ENCODE measurements around the gene RAD54L. TPM values are rescaled to one million over a fixed set of nuclear protein-coding genes. Genes with fewer than 3 reads are reported as not detected.

The RAD54L gene
- total RNA-seq, 5 donors from 2014 or later (not counting 1 experiment from before 2014, with no cell fraction given), result 1.1 to 2.8 (median 1.8) TPM

GRCh38 chr1:46285730-46286477 lies 38.3 kb downstream of the RAD54L start:
- Histone ChIP-seq H3K27me3 (replicated peaks in 1 of 2; ENCODE audit: control insufficient read depth in 2 of 2, extremely low read depth in 1 of 2, insufficient read depth in 2 of 2, low read length in 1 of 2) (no peaks in the 10 kb centered on the region), H3K9me3 (no peaks in the 10 kb centered on the region), H3K4me3 (ENCODE audit: control insufficient read depth in 1 of 2, extremely low read depth in 1 of 2, low read length in 1 of 2) (no peak overlapping the region), H3K27ac (ENCODE audit: low read length) (no peak overlapping the region), H3K4me1 (ENCODE audit: control insufficient read depth in 1 of 2, extremely low read depth in 1 of 2, insufficient read depth in 2 of 2, low read length in 2 of 2) (peaks cover 0 to 12% of the 10 kb centered on the region in 2 experiments), H3K36me3 (ENCODE audit: control insufficient read depth in 2 of 2, extremely low read depth in 1 of 2, insufficient read depth in 1 of 2, low read length in 1 of 2) (peaks cover 3 to 22% of the 10 kb centered on the region in 2 donors)
- Mint-ChIP-seq H3K4me3 (no peak overlapping the region), H3K4me1 (peaks cover 2 to 18% (median 5%) of the 10 kb centered on the region in 3 donors), H3K36me3 (peaks cover 44% of the 10 kb centered on the region), H3K9me3 (no peaks in the 10 kb centered on the region), H3K27me3 (no peaks in the 10 kb centered on the region), H3K27ac (peak overlapping the region; percentile 37 to 68)
- WGBS (ENCODE audit: insufficient coverage), result 65% methylated on average over 24 of the region's 27 CpGs
- DNase-seq (peak in 12 of 35 experiments; percentile 4 to 42 (median 12)), ATAC-seq (replicated peaks in 1 of 4) (peak in 3 of 4 experiments; percentile 64 to 81 (median 70))
- POLR2A ChIA-PET, result interaction anchor here in 1 of 2 donors (0.5 kb wide), 1 partner anchor 543 kb away, joined by 7 read pairs; no protein-coding TSS in a partner anchor
- CTCF ChIA-PET, result interaction anchor here (0.5 to 0.6 kb wide), 2 partner anchors 16 to 62 kb away, joined by 3 to 4 read pairs; no protein-coding TSS in a partner anchor

GRCh38 chr1:46288485-46289133 lies 41.0 kb downstream of the RAD54L start:
- H3K4me1 Mint-ChIP-seq, result peaks cover 2 to 18% (median 5%) of the 10 kb centered on the region in 3 donors
- Histone ChIP-seq H3K27me3 (replicated peaks in 1 of 2; ENCODE audit: control insufficient read depth in 2 of 2, extremely low read depth in 1 of 2, insufficient read depth in 2 of 2, low read length in 1 of 2) (no peaks in the 10 kb centered on the region), H3K27ac (ENCODE audit: low read length) (no peak overlapping the region), H3K4me3 (ENCODE audit: control insufficient read depth in 1 of 2, extremely low read depth in 1 of 2, low read length in 1 of 2) (no peak overlapping the region), H3K36me3 (ENCODE audit: control insufficient read depth in 2 of 2, extremely low read depth in 1 of 2, insufficient read depth in 1 of 2, low read length in 1 of 2) (peaks cover 0 to 13% of the 10 kb centered on the region in 2 donors), H3K4me1 (ENCODE audit: control insufficient read depth in 1 of 2, extremely low read depth in 1 of 2, insufficient read depth in 2 of 2, low read length in 2 of 2) (peaks cover 0 to 12% of the 10 kb centered on the region in 2 experiments), H3K9me3 (no peaks in the 10 kb centered on the region)
- DNase-seq, result no peak
- no peaks in the 10 kb centered on the region for H3K9me3 Mint-ChIP-seq
- CTCF ChIA-PET, result no interaction called here
- no peak for ATAC-seq (replicated peaks in 1 of 4)
- H3K4me3 Mint-ChIP-seq, result no peak overlapping the region
- no peaks in the 10 kb centered on the region for H3K27me3 Mint-ChIP-seq
- WGBS (ENCODE audit: insufficient coverage), result no CpG with 5 or more reads among the region's 1 CpG
- POLR2A ChIA-PET, result no interaction called here
- no peak overlapping the region for H3K27ac Mint-ChIP-seq
- peaks cover 26% of the 10 kb centered on the region for H3K36me3 Mint-ChIP-seq

- H3K27me3 ChIP-seq (replicated peaks in 1 of 2; ENCODE audit: control insufficient read depth in 2 of 2, extremely low read depth in 1 of 2, insufficient read depth in 2 of 2, low read length in 1 of 2), result no peaks in the 10 kb centered on the region
- Mint-ChIP-seq H3K4me3 (no peak overlapping the region), H3K36me3 (peaks cover 23% of the 10 kb centered on the region), H3K27ac (no peak overlapping the region), H3K4me1 (peaks cover 2 to 18% (median 5%) of the 10 kb centered on the region in 3 donors), H3K9me3 (no peaks in the 10 kb centered on the region), H3K27me3 (no peaks in the 10 kb centered on the region)
- H3K9me3 ChIP-seq, result no peaks in the 10 kb centered on the region
- DNase-seq, result no peak
- 97% methylated on average over 5 of the region's 5 CpGs for WGBS (ENCODE audit: insufficient coverage)
- H3K36me3 ChIP-seq (ENCODE audit: control insufficient read depth in 2 of 2, extremely low read depth in 1 of 2, insufficient read depth in 1 of 2, low read length in 1 of 2), result peaks cover 0 to 15% of the 10 kb centered on the region in 2 donors
- peaks cover 0 to 12% of the 10 kb centered on the region in 2 experiments for H3K4me1 ChIP-seq (ENCODE audit: control insufficient read depth in 1 of 2, extremely low read depth in 1 of 2, insufficient read depth in 2 of 2, low read length in 2 of 2)
- POLR2A ChIA-PET, result no interaction called here
- no peak overlapping the region for H3K27ac ChIP-seq (ENCODE audit: low read length)
- H3K4me3 ChIP-seq (ENCODE audit: control insufficient read depth in 1 of 2, extremely low read depth in 1 of 2, low read length in 1 of 2), result no peak overlapping the region
- CTCF ChIA-PET, result no interaction called here
- no peak for ATAC-seq (replicated peaks in 1 of 4)
These were observed 41.6 kb downstream of the RAD54L start for GRCh38 chr1:46289134-46289494.

- Mint-ChIP-seq H3K27me3 (no peaks in the 10 kb centered on the region), H3K36me3 (peaks cover 19% of the 10 kb centered on the region), H3K4me1 (peaks cover 2 to 18% (median 5%) of the 10 kb centered on the region in 3 donors), H3K27ac (no peak overlapping the region), H3K4me3 (no peak overlapping the region), H3K9me3 (no peaks in the 10 kb centered on the region)
- no peak overlapping the region for H3K4me3 ChIP-seq (ENCODE audit: control insufficient read depth in 1 of 2, extremely low read depth in 1 of 2, low read length in 1 of 2)
- H3K27ac ChIP-seq (ENCODE audit: low read length), result no peak overlapping the region
- CTCF ChIA-PET, result no interaction called here
- H3K9me3 ChIP-seq, result no peaks in the 10 kb centered on the region
- WGBS (ENCODE audit: insufficient coverage), result no CpG with 5 or more reads among the region's 4 CpGs
- DNase-seq (no peak), ATAC-seq (replicated peaks in 1 of 4) (no peak)
- POLR2A ChIA-PET, result interaction anchor here (0.6 to 0.8 kb wide), 3 partner anchors 13 to 45 kb away, joined by 3 to 8 read pairs (median 3); partner anchors contain the start of gene RAD54L (in 1 of the 2)
- no peaks in the 10 kb centered on the region for H3K27me3 ChIP-seq (replicated peaks in 1 of 2; ENCODE audit: control insufficient read depth in 2 of 2, extremely low read depth in 1 of 2, insufficient read depth in 2 of 2, low read length in 1 of 2)
- peaks cover under 1 to 13% of the 10 kb centered on the region in 2 donors for H3K36me3 ChIP-seq (ENCODE audit: control insufficient read depth in 2 of 2, extremely low read depth in 1 of 2, insufficient read depth in 1 of 2, low read length in 1 of 2)
- H3K4me1 ChIP-seq (ENCODE audit: control insufficient read depth in 1 of 2, extremely low read depth in 1 of 2, insufficient read depth in 2 of 2, low read length in 2 of 2), result peaks cover 0 to 12% of the 10 kb centered on the region in 2 experiments
These were observed 42.4 kb downstream of the RAD54L start for GRCh38 chr1:46289976-46290375.

- CTCF ChIA-PET, result interaction anchor here in 1 of 2 donors (0.6 kb wide), 1 partner anchor 16 kb away, joined by 3 read pairs; no protein-coding TSS in a partner anchor
- POLR2A ChIA-PET, result no interaction called here
These were observed 47.7 kb downstream of the RAD54L start for GRCh38 chr1:46295306-46295705.

GRCh38 chr1:46298387-46298786 lies 50.8 kb downstream of the RAD54L start:
- Histone ChIP-seq H3K4me1 (ENCODE audit: control insufficient read depth in 1 of 2, extremely low read depth in 1 of 2, insufficient read depth in 2 of 2, low read length in 2 of 2) (peaks cover 0 to 19% of the 10 kb centered on the region in 2 experiments), H3K9me3 (no peaks in the 10 kb centered on the region), H3K27ac (ENCODE audit: low read length) (no peak overlapping the region), H3K4me3 (ENCODE audit: control insufficient read depth in 1 of 2, extremely low read depth in 1 of 2, low read length in 1 of 2) (no peak overlapping the region), H3K36me3 (ENCODE audit: control insufficient read depth in 2 of 2, extremely low read depth in 1 of 2, insufficient read depth in 1 of 2, low read length in 1 of 2) (peaks cover 10 to 26% of the 10 kb centered on the region in 2 donors), H3K27me3 (replicated peaks in 1 of 2; ENCODE audit: control insufficient read depth in 2 of 2, extremely low read depth in 1 of 2, insufficient read depth in 2 of 2, low read length in 1 of 2) (no peaks in the 10 kb centered on the region)
- ChIA-PET CTCF (interaction anchor here in 1 of 2 donors (0.7 kb wide), 1 partner anchor 399 kb away, joined by 6 read pairs; no protein-coding TSS in a partner anchor), POLR2A (no interaction called here)
- DNase-seq (no peak), ATAC-seq (replicated peaks in 1 of 4) (no peak)
- Mint-ChIP-seq H3K27ac (peak overlapping the region in 1 of 2 donors; percentile 45), H3K4me3 (no peak overlapping the region), H3K4me1 (peaks cover 15 to 21% (median 16%) of the 10 kb centered on the region in 3 donors), H3K9me3 (no peaks in the 10 kb centered on the region), H3K27me3 (no peaks in the 10 kb centered on the region), H3K36me3 (peaks cover 29% of the 10 kb centered on the region)

More at GRCh38 chr1:46295306-46295705, 47.7 kb downstream of the RAD54L start:
- Histone ChIP-seq H3K36me3 (ENCODE audit: control insufficient read depth in 2 of 2, extremely low read depth in 1 of 2, insufficient read depth in 1 of 2, low read length in 1 of 2) (peaks cover 10 to 26% of the 10 kb centered on the region in 2 donors), H3K27ac (ENCODE audit: low read length) (no peak overlapping the region), H3K9me3 (no peaks in the 10 kb centered on the region), H3K4me1 (ENCODE audit: control insufficient read depth in 1 of 2, extremely low read depth in 1 of 2, insufficient read depth in 2 of 2, low read length in 2 of 2) (no peaks in the 10 kb centered on the region), H3K4me3 (ENCODE audit: control insufficient read depth in 1 of 2, extremely low read depth in 1 of 2, low read length in 1 of 2) (no peak overlapping the region), H3K27me3 (replicated peaks in 1 of 2; ENCODE audit: control insufficient read depth in 2 of 2, extremely low read depth in 1 of 2, insufficient read depth in 2 of 2, low read length in 1 of 2) (no peaks in the 10 kb centered on the region)
- Mint-ChIP-seq H3K4me3 (no peak overlapping the region), H3K27ac (no peak overlapping the region), H3K36me3 (peaks cover 29% of the 10 kb centered on the region), H3K9me3 (no peaks in the 10 kb centered on the region), H3K4me1 (peaks cover 1 to 8% (median 2%) of the 10 kb centered on the region in 3 donors), H3K27me3 (no peaks in the 10 kb centered on the region)
- 100% methylated on average over 1 of the region's 2 CpGs for WGBS (ENCODE audit: insufficient coverage)
- no peak for DNase-seq
- ATAC-seq (replicated peaks in 1 of 4), result no peak
